HPDE6-E6E7 (cell line): Measurements from ENCODE around the gene ARHGEF10L.

ENCODE experiments used
- DNase-seq: peaks from one replicate; pipeline ENCODE4 v3.0.0; 2011; ENCODE audit warnings: missing footprints; ENCODE audit errors: extremely low spot score

The ARHGEF10L gene

GRCh38 chr1:17673329-17674072, 134.0 kb downstream of the ARHGEF10L start:
- no peak for DNase-seq

DNA sequence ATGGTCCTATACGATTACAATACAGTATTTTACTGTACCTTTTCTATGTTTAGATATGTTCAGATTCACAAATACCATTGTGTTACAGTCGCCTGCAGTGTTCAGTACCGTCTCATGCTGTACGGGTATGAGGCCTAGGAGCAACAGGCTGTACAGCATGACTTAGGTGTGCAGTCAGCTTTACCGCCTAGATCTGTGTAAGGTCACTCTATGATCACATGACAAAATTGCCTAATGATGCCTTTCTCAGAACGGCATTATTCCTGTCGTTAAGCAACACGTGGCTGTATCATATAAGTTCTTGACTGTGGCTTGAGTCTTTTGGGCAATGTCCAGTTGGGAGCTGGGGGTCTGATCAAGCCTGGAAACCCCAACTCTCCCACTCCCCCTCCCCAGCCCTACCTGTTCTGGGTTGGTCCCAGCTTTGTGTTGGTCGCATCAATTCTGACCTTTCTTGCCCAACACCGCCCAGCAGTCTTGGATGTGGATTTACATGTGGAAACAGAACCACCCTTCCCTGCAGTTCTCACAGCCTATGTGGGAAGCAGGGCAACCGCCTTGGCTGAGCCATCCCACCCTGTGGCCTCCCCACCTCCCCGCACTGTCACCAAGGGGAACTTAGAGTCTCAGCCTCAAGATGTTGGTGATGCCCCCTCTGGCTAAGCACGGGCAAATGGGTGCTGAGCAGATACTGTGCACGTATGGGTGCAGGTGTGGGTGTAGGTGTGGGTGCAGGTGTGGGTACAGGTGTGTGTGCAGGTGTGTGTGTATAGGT, 135.4 kb downstream of the ARHGEF10L start:
- no peak for DNase-seq

DNA sequence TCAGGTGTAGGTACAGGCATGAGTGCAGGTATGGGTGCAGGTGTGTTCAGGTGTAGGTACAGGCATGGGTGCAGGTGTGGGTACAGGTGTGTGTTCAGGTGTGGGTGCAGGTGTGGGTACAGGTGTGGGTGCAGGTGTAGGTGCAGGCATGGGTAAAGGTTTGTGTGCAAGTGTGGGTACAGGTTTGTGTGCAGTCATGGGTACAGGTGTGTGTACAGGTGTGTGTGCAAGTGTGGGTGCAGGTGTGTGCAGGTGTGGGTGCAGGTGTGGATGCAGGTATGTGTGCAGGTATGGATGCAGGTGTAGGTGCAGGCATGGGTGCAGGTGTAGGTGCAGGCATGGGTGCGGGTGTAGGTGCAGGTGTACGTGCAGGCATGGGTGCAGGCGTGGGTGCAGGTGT, 136.2 kb downstream of the ARHGEF10L start:
- DNase-seq = no peak

- no peak for DNase-seq
These were observed 137.0 kb downstream of the ARHGEF10L start for GRCh38 chr1:17676387-17677060.

DNA sequence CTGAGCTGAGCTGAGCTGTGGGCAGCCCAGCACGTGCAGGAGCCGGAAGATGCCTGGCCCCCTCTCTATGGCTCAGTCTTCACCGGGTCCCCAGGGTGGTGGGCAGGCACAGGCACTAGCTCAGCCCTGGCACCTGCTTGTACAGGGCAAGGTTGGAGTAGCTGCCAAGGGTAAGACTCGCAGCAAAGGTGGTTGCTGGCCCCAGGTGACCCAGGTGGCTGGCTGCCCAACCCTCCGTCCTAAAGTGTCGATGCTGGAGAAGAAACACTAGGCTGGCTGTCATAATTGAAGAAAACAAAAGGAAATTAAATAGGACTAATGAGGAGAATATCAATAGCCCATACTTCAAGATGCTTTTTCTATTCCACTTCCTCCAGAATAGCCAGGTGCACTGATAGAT, 138.5 kb downstream of the ARHGEF10L start:
- DNase-seq = no peak

- DNase-seq = no peak
These were observed 140.4 kb downstream of the ARHGEF10L start for GRCh38 chr1:17679856-17680255.

GRCh38 chr1:17680308-17680707, 140.8 kb downstream of the ARHGEF10L start:
- DNase-seq = no peak

DNA sequence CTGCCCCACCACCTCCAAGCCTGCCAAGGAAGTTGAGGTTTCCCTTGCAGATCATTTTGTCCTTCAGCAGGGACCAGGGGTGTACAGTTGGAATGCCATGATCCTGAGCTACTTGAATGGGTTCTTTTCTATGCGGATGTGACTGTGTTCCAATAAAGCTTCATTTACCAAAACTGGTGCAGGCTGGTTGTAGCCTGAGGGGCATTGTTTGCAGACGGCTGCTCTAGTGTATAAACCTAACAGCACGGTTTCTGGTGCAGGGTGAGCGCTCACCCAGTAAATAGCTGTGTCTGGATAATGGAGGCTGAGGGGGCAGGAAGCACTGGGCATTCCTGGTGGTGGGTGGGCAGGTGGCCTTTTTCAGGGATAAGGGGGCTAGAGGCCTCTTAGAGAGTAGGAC, 142.9 kb downstream of the ARHGEF10L start:
- no peak for DNase-seq

DNA sequence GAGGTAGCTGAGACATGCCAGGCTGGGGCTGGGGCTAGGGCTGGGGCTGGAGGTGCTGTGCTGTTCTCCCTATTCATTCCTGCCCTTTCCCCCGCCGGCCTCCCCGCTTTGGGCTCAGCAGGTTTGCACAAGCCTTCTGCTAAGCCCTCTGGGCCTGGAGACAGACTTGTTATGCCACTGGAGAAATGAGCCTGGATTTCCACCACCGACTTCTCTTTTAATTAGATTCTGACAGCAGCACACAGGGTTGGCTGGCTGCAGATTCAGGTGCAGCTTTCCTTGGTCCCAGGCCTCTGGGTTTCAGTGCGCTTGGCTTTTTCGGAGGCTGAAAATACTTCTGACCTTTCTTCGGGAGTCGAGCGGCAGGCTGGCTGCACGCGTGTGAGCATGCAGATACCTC, 144.1 kb downstream of the ARHGEF10L start:
- DNase-seq = no peak

- no peak for DNase-seq
These were observed 145.3 kb downstream of the ARHGEF10L start for GRCh38 chr1:17684810-17685209.

DNA sequence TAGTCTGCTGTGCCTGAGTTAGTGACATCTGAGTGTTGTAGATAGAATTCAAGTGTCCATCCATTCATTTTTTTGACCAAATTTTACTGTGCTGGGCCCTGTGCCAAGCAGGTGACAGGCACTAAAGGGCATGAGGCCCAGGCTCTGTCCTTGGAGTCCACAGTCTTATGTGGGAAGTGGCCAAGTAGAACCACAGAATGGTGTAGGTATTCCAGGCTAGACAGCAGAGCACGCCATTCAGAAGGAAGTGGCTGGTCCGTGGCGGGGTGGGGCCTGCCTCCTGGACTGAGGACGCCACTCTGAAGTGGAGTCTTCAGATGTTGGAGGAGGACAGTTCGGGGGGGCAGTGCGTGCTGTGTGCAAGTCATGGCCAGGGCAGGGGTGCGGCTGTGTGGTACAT, 146.8 kb downstream of the ARHGEF10L start:
- no peak for DNase-seq

- DNase-seq = no peak
These were observed 147.6 kb downstream of the ARHGEF10L start for GRCh38 chr1:17687145-17687544.

- DNase-seq = no peak
These were observed 148.8 kb downstream of the ARHGEF10L start for GRCh38 chr1:17688217-17688810.

DNA sequence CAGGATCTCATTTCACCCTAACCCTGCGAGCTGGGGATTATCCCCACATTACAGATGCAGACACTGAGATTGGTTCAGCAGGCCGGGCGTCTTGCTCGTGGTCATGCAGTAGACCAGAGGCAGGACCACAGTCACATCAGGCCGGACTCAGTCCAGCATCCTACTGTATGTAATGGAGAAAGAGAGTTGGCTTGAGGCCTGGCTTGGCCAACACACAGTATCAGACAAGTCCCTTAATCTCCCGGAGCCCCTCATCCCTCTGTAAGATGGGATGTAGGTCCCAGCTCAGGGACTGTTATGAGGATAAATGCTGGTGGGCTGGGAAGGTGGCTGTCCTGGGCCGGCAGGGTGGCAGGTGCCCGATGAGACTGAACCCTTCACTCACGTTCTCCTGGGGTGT, 149.5 kb downstream of the ARHGEF10L start:
- DNase-seq = no peak

GRCh38 chr1:17690906-17691634, 151.6 kb downstream of the ARHGEF10L start:
- DNase-seq = no peak

GRCh38 chr1:17692645-17693044, 153.1 kb downstream of the ARHGEF10L start:
- no peak for DNase-seq

- DNase-seq = no peak
These were observed 157.2 kb downstream of the ARHGEF10L start for GRCh38 chr1:17696417-17697301.

- no peak for DNase-seq
These were observed 158.0 kb downstream of the ARHGEF10L start for GRCh38 chr1:17697458-17697857.

DNA sequence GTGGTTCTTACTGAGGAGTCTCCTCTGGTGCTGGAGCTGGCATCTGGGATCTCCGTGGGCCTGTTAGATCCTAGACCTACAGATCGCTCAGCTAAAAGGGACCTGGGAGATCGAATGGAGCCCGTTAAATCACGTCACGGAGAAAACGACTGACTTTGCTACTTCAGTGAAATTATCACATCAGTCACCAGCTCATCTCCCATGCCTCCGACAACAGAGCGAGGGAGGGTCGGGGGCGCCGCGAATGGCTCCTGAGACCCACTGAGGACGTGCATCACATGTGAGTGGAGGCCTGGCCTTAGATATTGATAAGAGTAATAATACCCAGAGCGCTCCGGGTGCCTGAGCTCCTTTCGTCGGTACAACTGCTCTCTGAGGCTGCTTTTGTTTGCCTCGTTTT, 160.1 kb downstream of the ARHGEF10L start:
- DNase-seq = no peak

DNA sequence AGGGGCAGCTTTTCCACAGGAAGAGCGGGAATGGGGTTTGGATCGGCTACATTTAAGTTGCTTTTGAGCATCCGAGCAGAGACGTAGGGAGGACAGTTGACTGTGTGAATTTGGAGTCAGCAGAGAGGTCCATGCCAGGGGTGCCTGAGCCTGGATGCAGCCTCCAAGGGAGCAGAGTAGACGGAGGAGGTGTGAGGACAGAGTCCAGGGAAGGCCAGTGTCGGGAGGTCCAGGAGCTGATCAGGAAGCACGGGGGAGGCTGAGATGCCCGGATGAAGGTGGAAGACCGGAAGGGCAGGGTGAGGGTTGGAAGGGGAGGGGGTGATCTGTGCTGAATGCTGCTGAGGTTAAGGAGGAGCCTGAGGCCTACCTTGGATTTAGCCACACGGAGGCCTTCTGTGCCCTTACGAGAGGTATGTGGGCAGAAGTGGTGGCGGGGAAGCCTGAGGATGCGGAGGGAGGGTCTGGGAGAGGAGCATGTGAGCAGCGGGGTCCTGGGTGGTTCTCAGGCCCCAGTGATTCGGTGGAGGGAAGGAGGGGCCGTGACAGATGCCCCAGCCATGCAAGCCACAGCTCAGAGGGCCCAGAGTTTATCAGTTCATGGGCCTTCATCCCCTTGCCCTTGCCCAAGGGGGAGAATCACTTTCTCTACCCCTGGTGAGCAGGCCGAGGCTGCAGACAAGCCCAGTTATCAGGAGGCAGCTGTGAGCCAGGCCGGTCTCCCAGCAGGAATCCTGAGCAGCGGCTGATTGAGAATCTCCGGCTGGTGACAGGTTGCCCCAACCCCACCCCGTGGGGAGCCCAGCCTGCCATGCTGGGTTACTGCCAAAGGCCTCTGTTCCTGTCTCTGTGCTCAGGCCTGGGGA, 161.7 kb downstream of the ARHGEF10L start:
- DNase-seq = no peak
